Measurements from ENCODE around the gene PDCL2.

- TF ChIP-seq EZH2 (IDR thresholded peaks at IDR 0.05; ENCODE audit: low read depth) (no peak), CTCF (conservative IDR thresholded peaks at IDR 0.05) (no peak)
Measured at GRCh38 chr4:55613621-55614020, 21.6 kb upstream of the PDCL2 start.

All from PC-9 (cell line).